GM21360 (cell line): ENCODE measurements around the gene SLC7A6OS.
A peak's percentile ranks its signal among the peaks of the same experiment; 100 is the strongest.

Experiments used
- ATAC-seq: cut with Tn5 transposase; IDR thresholded peaks from one replicate; pipeline ENCODE4 v1.9.1; 2021; ENCODE audit warnings: mild to moderate bottlenecking, moderate library complexity; ENCODE audit not compliant: unreplicated experiment

SLC7A6OS gene

GRCh38 chr16:68310774-68311511, at the start of gene SLC7A6OS, which contains the start of gene PRMT7:
Gene SLC7A6OS, minus strand, starts transcription at chr16:68310946. Its CDS starts 20 bp downstream, at chr16:68310926.
Gene PRMT7, plus strand, starts transcription at chr16:68311019. Its CDS starts 4,961 bp downstream, at chr16:68315980.
- ATAC-seq, result peak; percentile 94

GRCh38 chr16:68359398-68360191, 48.8 kb upstream of the SLC7A6OS start:
- no peak for ATAC-seq

- no peak for ATAC-seq
Observed at GRCh38 chr16:68358951-68359350, 48.2 kb upstream of the SLC7A6OS start.

- no peak for ATAC-seq
Observed at GRCh38 chr16:68357923-68358322, 47.2 kb upstream of the SLC7A6OS start.

- ATAC-seq, result no peak
Observed at GRCh38 chr16:68357521-68357922, 46.8 kb upstream of the SLC7A6OS start.

GRCh38 chr16:68356919-68357286, 46.2 kb upstream of the SLC7A6OS start:
- ATAC-seq, result no peak

GRCh38 chr16:68356249-68356918, 45.6 kb upstream of the SLC7A6OS start:
- ATAC-seq, result peak; percentile 72

GRCh38 chr16:68355447-68356248, 44.9 kb upstream of the SLC7A6OS start:
- ATAC-seq, result no peak

GRCh38 chr16:68354816-68355215, 44.1 kb upstream of the SLC7A6OS start:
- ATAC-seq, result no peak

- ATAC-seq, result no peak
Observed at GRCh38 chr16:68353366-68353765, 42.6 kb upstream of the SLC7A6OS start.

- ATAC-seq, result no peak
Observed at GRCh38 chr16:68351991-68352431, 41.3 kb upstream of the SLC7A6OS start.

GRCh38 chr16:68351463-68351862, 40.7 kb upstream of the SLC7A6OS start:
- ATAC-seq, result no peak

- ATAC-seq, result no peak
Observed at GRCh38 chr16:68350813-68351350, 40.1 kb upstream of the SLC7A6OS start.

- no peak for ATAC-seq
Observed at GRCh38 chr16:68349838-68350410, 39.2 kb upstream of the SLC7A6OS start.

GRCh38 chr16:68348639-68349445, 38.1 kb upstream of the SLC7A6OS start:
- ATAC-seq, result no peak

- no peak for ATAC-seq
Observed at GRCh38 chr16:68347605-68348004, 36.9 kb upstream of the SLC7A6OS start.

GRCh38 chr16:68346892-68347480, 36.2 kb upstream of the SLC7A6OS start:
- no peak for ATAC-seq

- ATAC-seq, result no peak
Observed at GRCh38 chr16:68345958-68346635, 35.4 kb upstream of the SLC7A6OS start.
